Neural progenitor cell (in vitro differentiated cells): ENCODE measurements around the gene FAM180B. TPM values are rescaled to one million over a fixed set of nuclear protein-coding genes. Genes with fewer than 3 reads are reported as not detected.

Source experiments
- DNase-seq: peaks from one replicate; pipeline ENCODE4 v3.0.0-alpha.2; 2016; ENCODE audit warnings: low spot score
- H2AFZ ChIP-seq: fragments of 200-600 bp; sonication (generic); replicated peaks from 2 replicates; pipeline ENCODE4 v1.6.1; 2016; ENCODE audit warnings: antibody characterized with exemption
- H3F3A ChIP-seq: fragments of 200-600 bp; sonication (generic); 2 replicates; pipeline ENCODE4 v1.6.1; 2016; ENCODE audit warnings: antibody characterized with exemption, low read depth
- H3K27ac ChIP-seq: fragments of 200-600 bp; sonication (generic); 2 replicates; pipeline ENCODE4 v1.5.1; 2016; ENCODE audit warnings: mild to moderate bottlenecking
- H3K27me3 ChIP-seq: fragments of 200-600 bp; sonication (generic); 2 replicates; pipeline ENCODE4 v1.6.1; 2016; ENCODE audit warnings: mild to moderate bottlenecking, moderate library complexity
- H3K36me3 ChIP-seq: fragments of 200-600 bp; sonication (generic); 2 replicates; pipeline ENCODE4 v1.5.1; 2016
- H3K4me1 ChIP-seq: fragments of 200-600 bp; sonication (generic); 2 replicates; pipeline ENCODE4 v1.6.1; 2016; ENCODE audit warnings: mixed run types
- H3K4me2 ChIP-seq: fragments of 200-600 bp; sonication (generic); 2 replicates; pipeline ENCODE4 v1.6.1; 2016
- H3K4me3 ChIP-seq: fragments of 200-600 bp; sonication (generic); 2 replicates; pipeline ENCODE4 v1.5.1; 2016
- H3K79me2 ChIP-seq: fragments of 200-600 bp; sonication (generic); 2 replicates; pipeline ENCODE4 v1.6.1; 2016; ENCODE audit warnings: low read depth
- H3K9ac ChIP-seq: fragments of 200-600 bp; sonication (generic); 2 replicates; pipeline ENCODE4 v1.6.1; 2016
- H3K9me3 ChIP-seq: fragments of 200-600 bp; sonication (generic); 2 replicates; pipeline ENCODE4 v1.5.1; 2016; ENCODE audit warnings: low read depth
- H4K20me1 ChIP-seq: fragments of 200-600 bp; sonication (generic); 2 replicates; pipeline ENCODE4 v1.6.1; 2016; ENCODE audit warnings: low read depth
- H3K27ac Mint-ChIP-seq: 3 replicates; pipeline ENCODE4 v1.8.0; 2021; ENCODE audit warnings: mixed read lengths
- H3K27me3 Mint-ChIP-seq: 2 replicates; pipeline ENCODE4 v1.8.0; 2022; ENCODE audit warnings: low read depth, mild to moderate bottlenecking, inconsistent platforms, moderate library complexity, mixed read lengths; ENCODE audit not compliant: insufficient read depth
- H3K36me3 Mint-ChIP-seq: 3 replicates; pipeline ENCODE4 v1.8.0; 2021; ENCODE audit warnings: mixed read lengths
- H3K4me1 Mint-ChIP-seq: 3 replicates; pipeline ENCODE4 v1.8.0; 2021; ENCODE audit warnings: mixed read lengths
- H3K4me3 Mint-ChIP-seq: 3 replicates; pipeline ENCODE4 v1.8.0; 2021; ENCODE audit warnings: mild to moderate bottlenecking, moderate library complexity, mixed read lengths
- H3K9me3 Mint-ChIP-seq: 3 replicates; pipeline ENCODE4 v1.8.0; 2020; ENCODE audit warnings: mixed read lengths
- CTCF ChIP-seq: fragments of 200-600 bp; sonication (generic); IDR thresholded peaks from 2 replicates; pipeline ENCODE4 v1.5.1; 2017; ENCODE audit warnings: antibody characterized with exemption, mild to moderate bottlenecking
- EZH2 ChIP-seq: fragments of 200-600 bp; sonication (generic); IDR thresholded peaks from 2 replicates; pipeline ENCODE4 v1.6.1; 2017; ENCODE audit warnings: antibody characterized with exemption, mild to moderate bottlenecking, moderate library complexity
- EZH2phosphoT487 ChIP-seq: fragments of 200-600 bp; sonication (generic); IDR thresholded peaks from 2 replicates; pipeline ENCODE4 v1.6.1; 2017; ENCODE audit warnings: antibody characterized with exemption
- total RNA-seq: library from RNA; depleted of rRNA; stranded (reverse); fragments of >200 nt; gene quantifications from 2 replicates; pipeline ENCODE4 v1.2.3, GENCODE V29; 2015; ENCODE audit warnings: low replicate concordance

FAM180B gene
- total RNA-seq, 1 donor from 2014 or later: not detected

GRCh38 chr11:47572715-47573255 lies 13.7 kb upstream of the FAM180B start:
- no peaks in the 10 kb centered on the region for H3K9me3 ChIP-seq
- H3K4me2 ChIP-seq: no peak overlapping the region
- H3K36me3 ChIP-seq: peaks cover 5% of the 10 kb centered on the region
- no peak overlapping the region for H2AFZ ChIP-seq
- H3K27me3 ChIP-seq: no peaks in the 10 kb centered on the region
- H3K4me3 ChIP-seq: no peak overlapping the region
- TF ChIP-seq CTCF: no peak
- TF ChIP-seq EZH2phosphoT487: no peak
- no peak for TF ChIP-seq EZH2
- Mint-ChIP-seq H3K4me1 (peaks cover 16% of the 10 kb centered on the region), H3K27me3 (peaks cover 6% of the 10 kb centered on the region), H3K27ac (no peak overlapping the region), H3K4me3 (no peak overlapping the region), H3K9me3 (no peaks in the 10 kb centered on the region), H3K36me3 (peaks cover 21% of the 10 kb centered on the region)
- H3K27ac ChIP-seq: no peak overlapping the region
- H4K20me1 ChIP-seq: peaks cover 4% of the 10 kb centered on the region
- peaks cover 30% of the 10 kb centered on the region for H3K79me2 ChIP-seq
- no peak for DNase-seq
- no peak overlapping the region for H3K9ac ChIP-seq
- peaks cover 9% of the 10 kb centered on the region for H3F3A ChIP-seq
- H3K4me1 ChIP-seq: peaks cover 6% of the 10 kb centered on the region

- H3K9me3 Mint-ChIP-seq: no peaks in the 10 kb centered on the region
- H4K20me1 ChIP-seq: peaks cover 4% of the 10 kb centered on the region
- H3K27ac Mint-ChIP-seq: no peak overlapping the region
- no peak overlapping the region for H3K27ac ChIP-seq
- H3K36me3 Mint-ChIP-seq: peaks cover 23% of the 10 kb centered on the region
- no peak overlapping the region for H2AFZ ChIP-seq
- H3F3A ChIP-seq: peaks cover 15% of the 10 kb centered on the region
- H3K9me3 ChIP-seq: no peaks in the 10 kb centered on the region
- H3K9ac ChIP-seq: no peak overlapping the region
- H3K27me3 ChIP-seq: no peaks in the 10 kb centered on the region
- H3K27me3 Mint-ChIP-seq: peaks cover 5% of the 10 kb centered on the region
- TF ChIP-seq EZH2phosphoT487: no peak
- no peak for TF ChIP-seq CTCF
- no peak for TF ChIP-seq EZH2
- H3K4me3 ChIP-seq: no peak overlapping the region
- DNase-seq: no peak
- no peak overlapping the region for H3K4me2 ChIP-seq
- peaks cover 11% of the 10 kb centered on the region for H3K4me1 ChIP-seq
- H3K4me3 Mint-ChIP-seq: no peak overlapping the region
- H3K36me3 ChIP-seq: peaks cover 5% of the 10 kb centered on the region
- peaks cover 33% of the 10 kb centered on the region for H3K79me2 ChIP-seq
- peaks cover 22% of the 10 kb centered on the region for H3K4me1 Mint-ChIP-seq
These were observed 13.2 kb upstream of the FAM180B start for GRCh38 chr11:47573321-47573720.

DNA sequence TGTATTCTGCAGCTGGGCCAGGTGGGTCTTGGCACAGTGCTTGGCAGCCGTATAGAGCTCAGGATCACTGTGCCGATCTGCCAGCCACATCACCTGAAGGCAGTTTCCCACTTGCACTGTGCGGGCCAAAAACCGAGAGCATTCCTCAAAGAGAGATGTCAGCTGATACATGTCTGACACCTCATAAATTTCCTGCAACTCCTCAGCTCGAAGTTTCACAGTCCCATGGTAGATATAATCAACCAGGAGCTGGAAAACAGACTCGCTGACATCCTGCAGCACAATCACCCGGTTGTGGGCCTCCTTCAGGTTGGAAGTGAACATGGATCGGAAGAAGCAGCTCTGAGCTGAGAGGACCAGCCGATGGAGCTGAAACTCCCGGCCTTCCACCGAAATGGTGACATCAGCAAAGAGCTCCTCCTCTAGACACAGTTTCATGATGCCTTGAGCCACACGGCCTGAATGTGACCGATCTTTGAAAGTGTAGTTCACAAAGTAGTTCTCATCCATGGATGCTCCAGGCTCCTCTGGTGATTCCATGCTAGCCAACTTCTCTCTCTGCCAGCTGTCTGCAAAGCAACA lies 8.9 kb upstream of the FAM180B start:
- Histone ChIP-seq H3K27me3 (no peaks in the 10 kb centered on the region), H3K4me3 (peak overlapping the region; percentile 87), H3K4me2 (peak overlapping the region; percentile 99), H3K36me3 (no peaks in the 10 kb centered on the region), H3F3A (peaks cover 13% of the 10 kb centered on the region), H3K4me1 (peaks cover 18% of the 10 kb centered on the region), H4K20me1 (no peaks in the 10 kb centered on the region), H2AFZ (no peak overlapping the region), H3K9ac (no peak overlapping the region), H3K79me2 (peaks cover 45% of the 10 kb centered on the region), H3K9me3 (no peaks in the 10 kb centered on the region), H3K27ac (no peak overlapping the region)
- Mint-ChIP-seq H3K27me3 (peaks cover 12% of the 10 kb centered on the region), H3K4me3 (peak overlapping the region; percentile 99), H3K27ac (peak overlapping the region; percentile 100), H3K9me3 (no peaks in the 10 kb centered on the region), H3K4me1 (peaks cover 31% of the 10 kb centered on the region), H3K36me3 (peaks cover 30% of the 10 kb centered on the region)
- no peak for DNase-seq
- TF ChIP-seq EZH2phosphoT487 (no peak), EZH2 (no peak), CTCF (no peak)
